CD4-positive, alpha-beta T cell (primary cell): ENCODE measurements around the gene SNAP47. TPM values are rescaled to one million over a fixed set of nuclear protein-coding genes. Genes with fewer than 3 reads are reported as not detected.

Source experiments
- ATAC-seq: fragments of 200-7000 bp; cut with Tn5 transposase; one replicate; pipeline ENCODE4 v1.10.0; 2022; ENCODE audit warnings: mild to moderate bottlenecking; ENCODE audit not compliant: poor library complexity
- CTCF ChIA-PET: fragments of 350-600 bp; sonication (Branson Sonifier 250); formaldehyde crosslinking; loops from one replicate; lab custom pipeline; 2021; ENCODE audit warnings: antibody characterized with exemption, inconsistent platforms; lab: Charles Lee
- POLR2A ChIA-PET: fragments of 350-600 bp; sonication (Branson Sonifier 250); formaldehyde crosslinking; loops from one replicate; lab custom pipeline; 2021; ENCODE audit warnings: antibody characterized with exemption, inconsistent platforms; lab: Charles Lee
- DNase-seq, 14 experiments: peaks; one replicate each; pipeline ENCODE4 v3.0.0-alpha.2; 2013 to 2020; ENCODE audit warnings: mixed read lengths in 2 of 14
- H3K27ac ChIP-seq, 2 donors: one replicate each; pipeline versions ENCODE4 v1.5.1 to v1.7.0; 2013; ENCODE audit warnings: low read length in 2 of 2, low read depth in 1 of 2, mild to moderate bottlenecking in 1 of 2
- H3K27me3 ChIP-seq, 2 experiments: 1 replicate in 1 of 2; 2 replicates in 1 of 2; pipeline versions ENCODE4 v1.6.1 to v1.7.0; 2013; ENCODE audit warnings: low read length in 2 of 2, control low read depth in 1 of 2, mild to moderate bottlenecking in 1 of 2, moderate library complexity in 1 of 2; ENCODE audit not compliant: insufficient read depth in 2 of 2, control insufficient read depth in 1 of 2
- H3K36me3 ChIP-seq: one replicate; pipeline ENCODE4 v1.6.1; 2013; ENCODE audit warnings: low read length, control low read depth; ENCODE audit not compliant: insufficient read depth
- H3K4me1 ChIP-seq: one replicate; pipeline ENCODE4 v1.6.1; 2013; ENCODE audit warnings: low read length, control low read depth; ENCODE audit not compliant: insufficient read depth
- H3K4me3 ChIP-seq: one replicate; pipeline ENCODE4 v1.5.1; 2013; ENCODE audit warnings: mild to moderate bottlenecking, low read length, moderate library complexity
- H3K9me3 ChIP-seq, 2 experiments: 1 replicate in 1 of 2; 2 replicates in 1 of 2; pipeline versions ENCODE4 v1.6.1 to v1.7.0; 2013; ENCODE audit warnings: low read length in 2 of 2, mild to moderate bottlenecking in 2 of 2, control low read depth in 1 of 2, moderate library complexity in 1 of 2; ENCODE audit not compliant: control insufficient read depth in 1 of 2, insufficient read depth in 1 of 2
- H3K27ac Mint-ChIP-seq: one replicate; pipeline ENCODE4 v1.8.0; 2020; ENCODE audit warnings: mixed read lengths
- H3K27me3 Mint-ChIP-seq: one replicate; pipeline ENCODE4 v1.8.0; 2021; ENCODE audit warnings: mixed read lengths
- H3K36me3 Mint-ChIP-seq: one replicate; pipeline ENCODE4 v1.8.0; 2021; ENCODE audit warnings: low read depth, mixed read lengths
- H3K4me1 Mint-ChIP-seq: one replicate; pipeline ENCODE4 v1.8.0; 2021; ENCODE audit warnings: low read depth, mixed read lengths
- H3K4me3 Mint-ChIP-seq: one replicate; pipeline ENCODE4 v1.8.0; 2020; ENCODE audit warnings: mild to moderate bottlenecking, mixed read lengths
- H3K9me3 Mint-ChIP-seq: one replicate; pipeline ENCODE4 v1.8.0; 2020; ENCODE audit warnings: mixed read lengths
- intact Hi-C, 2 experiments: fragments of 100-400 bp; cut with DNase I in 1 of 2; cut with micrococcal nuclease in 1 of 2; formaldehyde crosslinking; loops; one replicate each; pipeline versions ENCODE4 v1.15.1 to v1.9.0; 2023 to 2025; cut with DNase I, micrococcal nuclease
- total RNA-seq, 174 experiments: library from RNA in 2 of 174; stranded (reverse) in 2 of 174; gene quantifications; one replicate each; pipeline ENCODE4 v1.2.3 and lab custom pipeline; 2021 to 2026
- TF ChIP-seq, protein P1 (sequence below): fragments of 200-600 bp; IDR thresholded peaks from one replicate; pipeline ENCODE4 v1.8.0; 2022; ENCODE audit warnings: antibody characterized with exemption, mild to moderate bottlenecking

SNAP47 gene
- total RNA-seq, 2 experiments from 2014 or later, result 12.8 to 14.0 TPM

DNA sequence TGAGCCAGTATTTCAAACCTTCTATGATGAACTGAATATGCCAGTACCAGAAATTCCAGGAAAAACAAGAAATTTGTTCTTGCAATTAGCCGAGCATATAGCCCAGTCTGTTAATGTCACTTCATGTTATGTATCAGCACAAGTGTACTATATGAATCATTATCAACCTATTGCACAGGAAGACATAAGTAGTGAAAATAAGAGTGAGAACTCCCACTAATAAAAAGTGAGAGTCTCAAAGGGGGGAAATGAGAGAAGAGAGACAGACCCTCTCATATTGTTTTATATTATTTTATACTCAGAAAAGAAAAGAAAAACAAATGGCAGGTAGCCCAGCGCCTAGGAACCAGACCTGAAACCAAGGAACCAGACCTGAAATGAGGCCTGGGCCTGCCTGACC is 16.3 kb upstream of the SNAP47 start:
- no peaks in the 10 kb centered on the region for H3K36me3 ChIP-seq
- Mint-ChIP-seq H3K27me3 (no peaks in the 10 kb centered on the region), H3K27ac (no peak overlapping the region), H3K4me1 (no peaks in the 10 kb centered on the region), H3K36me3 (peaks cover 40% of the 10 kb centered on the region), H3K4me3 (no peak overlapping the region), H3K9me3 (peaks cover 34% of the 10 kb centered on the region)
- H3K9me3 ChIP-seq, result peaks cover 28 to 38% of the 10 kb centered on the region in 2 experiments
- POLR2A ChIA-PET, result no interaction called here
- no peak for DNase-seq
- TF ChIP-seq, protein P1, sequence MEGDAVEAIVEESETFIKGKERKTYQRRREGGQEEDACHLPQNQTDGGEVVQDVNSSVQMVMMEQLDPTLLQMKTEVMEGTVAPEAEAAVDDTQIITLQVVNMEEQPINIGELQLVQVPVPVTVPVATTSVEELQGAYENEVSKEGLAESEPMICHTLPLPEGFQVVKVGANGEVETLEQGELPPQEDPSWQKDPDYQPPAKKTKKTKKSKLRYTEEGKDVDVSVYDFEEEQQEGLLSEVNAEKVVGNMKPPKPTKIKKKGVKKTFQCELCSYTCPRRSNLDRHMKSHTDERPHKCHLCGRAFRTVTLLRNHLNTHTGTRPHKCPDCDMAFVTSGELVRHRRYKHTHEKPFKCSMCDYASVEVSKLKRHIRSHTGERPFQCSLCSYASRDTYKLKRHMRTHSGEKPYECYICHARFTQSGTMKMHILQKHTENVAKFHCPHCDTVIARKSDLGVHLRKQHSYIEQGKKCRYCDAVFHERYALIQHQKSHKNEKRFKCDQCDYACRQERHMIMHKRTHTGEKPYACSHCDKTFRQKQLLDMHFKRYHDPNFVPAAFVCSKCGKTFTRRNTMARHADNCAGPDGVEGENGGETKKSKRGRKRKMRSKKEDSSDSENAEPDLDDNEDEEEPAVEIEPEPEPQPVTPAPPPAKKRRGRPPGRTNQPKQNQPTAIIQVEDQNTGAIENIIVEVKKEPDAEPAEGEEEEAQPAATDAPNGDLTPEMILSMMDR, result no peak
- no peaks in the 10 kb centered on the region for H3K4me1 ChIP-seq
- H3K27ac ChIP-seq, result no peak overlapping the region
- no peak overlapping the region for H3K4me3 ChIP-seq
- CTCF ChIA-PET, result no interaction called here
- intact Hi-C loops, result no loop called here
- ATAC-seq, result no peak
- no peaks in the 10 kb centered on the region for H3K27me3 ChIP-seq

DNA sequence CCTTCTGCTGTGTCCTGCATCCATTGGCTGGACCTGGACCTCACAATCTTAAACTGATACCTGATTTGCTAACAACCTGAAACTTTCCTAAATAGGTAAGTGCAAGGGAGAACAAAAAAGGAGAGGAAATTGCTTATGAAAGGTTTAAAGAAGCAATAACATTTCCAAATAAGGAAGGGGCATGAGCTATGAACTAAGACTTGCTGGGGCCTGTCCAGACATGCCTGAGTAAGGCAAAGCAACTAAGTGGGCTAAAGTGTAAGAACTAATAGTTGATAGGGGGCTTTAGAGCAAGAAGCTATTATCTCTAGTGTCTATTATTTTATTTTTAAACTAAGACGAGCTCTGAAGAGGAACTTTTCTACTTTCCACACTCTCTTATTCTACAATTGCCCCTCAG is 11.8 kb upstream of the SNAP47 start:
- H3K27ac Mint-ChIP-seq, result no peak overlapping the region

DNA sequence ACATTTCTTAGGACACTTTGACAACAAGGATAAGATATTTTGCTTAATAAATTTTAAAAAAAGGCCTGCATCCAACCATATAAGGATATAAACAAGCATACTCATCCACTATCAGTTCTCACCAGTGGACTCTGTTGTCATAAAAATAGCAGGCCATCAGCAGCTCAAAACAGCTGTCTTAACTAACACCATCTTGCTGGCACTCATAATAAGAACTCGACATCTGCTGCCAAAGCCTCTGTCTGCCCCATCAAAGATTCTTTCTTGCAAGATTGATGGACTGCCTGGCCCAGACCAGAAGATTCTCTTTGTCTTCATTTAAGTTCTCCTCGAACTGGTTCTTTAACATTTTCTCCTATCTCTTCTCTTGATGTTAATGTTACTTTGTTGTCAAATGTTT is 10.2 kb upstream of the SNAP47 start:
- H3K27ac Mint-ChIP-seq, result no peak overlapping the region
- DNase-seq (no peak), ATAC-seq (no peak)
- H3K36me3 ChIP-seq, result no peaks in the 10 kb centered on the region
- H3K4me1 ChIP-seq, result peaks cover 24% of the 10 kb centered on the region
- intact Hi-C loops, result loop anchor here in 1 of 2 experiments (5.0 kb wide), 1 partner anchor 552 kb away; no protein-coding TSS in a partner anchor
- ChIA-PET POLR2A (no interaction called here), CTCF (no interaction called here)
- H3K27ac ChIP-seq, result no peak overlapping the region
- peaks cover 5% of the 10 kb centered on the region for H3K27me3 Mint-ChIP-seq
- no peak overlapping the region for H3K4me3 Mint-ChIP-seq
- H3K36me3 Mint-ChIP-seq, result peaks cover 18% of the 10 kb centered on the region
- H3K9me3 Mint-ChIP-seq, result peaks cover 11% of the 10 kb centered on the region
- H3K27me3 ChIP-seq, result no peaks in the 10 kb centered on the region
- peaks cover 12 to 25% of the 10 kb centered on the region in 2 experiments for H3K9me3 ChIP-seq
- TF ChIP-seq, protein P1, result no peak
- H3K4me1 Mint-ChIP-seq, result peaks cover 21% of the 10 kb centered on the region
- H3K4me3 ChIP-seq, result no peak overlapping the region

More for the DNA sequence above, 11.8 kb upstream of the SNAP47 start:
- Histone ChIP-seq H3K4me3 (no peak overlapping the region), H3K9me3 (peaks cover 23 to 38% of the 10 kb centered on the region in 2 experiments), H3K27ac (no peak overlapping the region), H3K4me1 (peaks cover 9% of the 10 kb centered on the region), H3K36me3 (no peaks in the 10 kb centered on the region), H3K27me3 (no peaks in the 10 kb centered on the region)
- no peak overlapping the region for H3K4me3 Mint-ChIP-seq
- H3K4me1 Mint-ChIP-seq, result peaks cover 6% of the 10 kb centered on the region
- intact Hi-C loops, result no loop called here
- POLR2A ChIA-PET, result interaction anchor here (0.7 kb wide), 1 partner anchor 1619 kb away, joined by 3 read pairs; the partner anchor contains the start of gene CCSAP
- DNase-seq, result no peak
- CTCF ChIA-PET, result no interaction called here
- ATAC-seq, result no peak
- H3K9me3 Mint-ChIP-seq, result peaks cover 21% of the 10 kb centered on the region
- H3K27me3 Mint-ChIP-seq, result peaks cover 5% of the 10 kb centered on the region
- TF ChIP-seq, protein P1, result no peak
- peaks cover 28% of the 10 kb centered on the region for H3K36me3 Mint-ChIP-seq
